Cerebellar cortex (tissue), 1 donor: ENCODE data around the gene DHH.

Experiments
- DNase-seq: peaks from one replicate; pipeline ENCODE4 v3.0.0-alpha.2; 2015; ENCODE audit warnings: low spot score

DHH gene

DNA sequence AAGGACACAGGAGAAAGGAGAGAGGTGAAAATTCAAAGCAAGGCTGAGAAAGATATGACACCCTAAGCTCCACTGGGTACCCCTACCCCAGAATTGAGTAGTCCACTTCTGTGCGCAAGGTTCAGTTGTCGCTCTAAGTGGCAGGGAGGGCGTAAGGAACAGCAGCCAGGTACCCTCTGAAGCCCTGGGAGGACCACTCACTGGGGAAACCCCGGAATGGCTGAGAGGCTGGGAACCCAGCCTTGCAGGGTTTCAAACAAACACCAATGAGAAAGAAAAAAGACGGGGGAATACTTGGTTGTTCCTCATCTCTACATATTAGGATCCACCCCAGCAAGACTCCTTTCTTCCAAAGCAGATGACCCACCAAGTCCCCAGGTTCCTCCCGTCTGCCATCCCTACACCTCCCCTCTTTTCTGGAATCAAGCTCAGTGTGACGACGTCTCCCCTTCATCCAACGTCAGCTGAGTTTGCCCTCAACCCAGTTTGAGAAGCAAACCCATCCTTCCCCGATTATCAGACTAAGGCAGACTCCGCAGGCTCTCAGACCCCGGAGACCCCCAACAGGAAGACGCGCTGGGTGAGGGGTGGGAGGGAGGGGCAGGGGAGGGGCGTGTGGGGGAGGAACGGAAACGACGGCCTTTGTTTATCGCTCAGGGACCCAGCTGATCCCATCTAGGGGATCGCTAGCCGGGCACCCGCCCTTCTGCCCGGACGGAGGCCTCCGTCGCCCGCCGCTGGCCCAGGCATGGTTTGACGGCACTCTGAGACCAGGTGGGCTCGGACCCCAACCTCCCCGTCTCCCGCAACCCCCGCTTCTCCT is 15.3 kb upstream of the DHH start:
- DNase-seq = peak; percentile 35

- peak; percentile 27 for DNase-seq
Observed at GRCh38 chr12:49108958-49109404, 14.4 kb upstream of the DHH start.

GRCh38 chr12:49105504-49106084 is 11.0 kb upstream of the DHH start:
- no peak for DNase-seq

GRCh38 chr12:49104822-49105221 is 10.2 kb upstream of the DHH start:
- DNase-seq = no peak

DNA sequence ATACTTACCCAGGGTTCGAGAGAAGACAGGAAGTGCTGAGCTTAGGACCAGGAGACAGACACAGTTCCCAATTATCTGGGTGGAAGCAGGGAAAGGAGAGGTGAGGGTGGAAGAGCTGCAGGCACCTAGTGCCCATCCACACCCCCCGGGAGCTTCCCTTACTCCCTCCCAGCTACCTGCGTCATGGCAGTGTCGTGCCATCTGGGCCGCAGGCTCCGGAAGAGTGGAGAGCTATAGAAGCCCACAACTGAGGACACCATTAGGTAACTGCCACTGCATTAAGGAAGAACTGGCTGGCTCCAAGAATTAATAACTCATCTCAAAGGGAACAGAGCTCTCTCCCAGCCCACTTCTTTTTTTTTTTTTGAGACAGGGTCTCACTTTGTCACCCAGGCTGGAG is 5.8 kb upstream of the DHH start:
- DNase-seq = no peak

DNA sequence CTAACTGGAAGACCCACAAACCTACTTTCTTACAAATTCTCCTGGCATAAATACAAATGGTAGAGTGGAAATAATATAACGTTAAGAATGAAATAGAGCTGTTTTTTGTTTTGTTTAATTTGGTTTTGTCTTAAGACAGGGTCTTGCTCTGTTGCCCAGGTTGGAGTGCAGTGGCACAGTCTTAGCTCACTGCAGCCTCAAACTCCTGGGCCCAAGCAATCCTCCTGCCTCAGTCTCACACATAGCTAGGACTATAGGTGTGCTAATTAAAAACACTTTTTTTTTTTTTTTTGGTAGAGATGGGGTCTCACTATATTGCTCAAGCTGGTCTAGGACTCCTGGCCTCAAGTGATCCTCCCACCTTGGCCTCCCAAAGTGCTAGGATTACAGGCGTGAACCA is 4.1 kb upstream of the DHH start:
- no peak for DNase-seq

GRCh38 chr12:49098035-49098451 is 3.4 kb upstream of the DHH start:
- peak; percentile 62 for DNase-seq

DNA sequence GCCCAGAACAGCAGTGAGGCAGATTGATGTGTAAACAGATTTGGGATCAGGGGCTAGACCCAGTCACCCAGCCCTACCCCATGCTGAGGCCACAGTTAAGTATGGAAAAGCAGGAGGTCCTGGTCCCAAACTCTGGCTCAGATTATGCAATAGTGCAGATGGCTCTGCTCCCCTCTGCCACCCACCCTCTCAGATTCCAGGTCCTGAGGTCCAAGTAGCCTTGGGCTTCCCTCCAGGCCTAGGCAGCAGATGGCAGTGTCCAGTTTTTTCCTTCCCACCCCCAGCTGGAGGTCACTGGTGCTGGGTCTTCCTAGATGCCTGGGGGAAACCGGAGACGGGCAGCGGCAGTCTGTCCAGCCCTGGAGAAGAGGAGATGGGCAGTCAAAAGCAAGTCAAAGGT is 2.8 kb upstream of the DHH start:
- peak; percentile 53 for DNase-seq

DNA sequence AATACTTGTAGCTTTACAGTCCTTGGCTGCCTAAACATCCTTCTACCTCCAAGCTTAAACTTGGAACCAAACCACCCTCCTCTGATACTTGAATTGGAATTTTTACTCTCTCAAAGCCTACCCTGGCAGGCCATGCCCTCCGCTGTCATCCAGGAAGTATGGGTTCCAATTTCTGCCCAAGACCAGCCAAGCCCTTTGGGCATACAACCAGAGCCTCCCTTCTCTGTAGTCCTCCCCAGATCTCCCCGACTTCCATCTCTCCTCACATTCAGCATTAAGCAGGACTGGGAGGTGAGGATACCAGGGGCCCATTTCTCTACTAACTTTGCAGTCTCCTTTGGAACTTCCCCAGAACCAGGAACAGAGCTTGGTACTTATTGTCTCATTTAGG is 369 bp upstream of the DHH start:
- no peak for DNase-seq

GRCh38 chr12:49093792-49094159 is 825 bp downstream of the DHH start:
- peak; percentile 31 for DNase-seq

- DNase-seq = no peak
Observed at GRCh38 chr12:49092816-49093406, 1.7 kb downstream of the DHH start.

DNA sequence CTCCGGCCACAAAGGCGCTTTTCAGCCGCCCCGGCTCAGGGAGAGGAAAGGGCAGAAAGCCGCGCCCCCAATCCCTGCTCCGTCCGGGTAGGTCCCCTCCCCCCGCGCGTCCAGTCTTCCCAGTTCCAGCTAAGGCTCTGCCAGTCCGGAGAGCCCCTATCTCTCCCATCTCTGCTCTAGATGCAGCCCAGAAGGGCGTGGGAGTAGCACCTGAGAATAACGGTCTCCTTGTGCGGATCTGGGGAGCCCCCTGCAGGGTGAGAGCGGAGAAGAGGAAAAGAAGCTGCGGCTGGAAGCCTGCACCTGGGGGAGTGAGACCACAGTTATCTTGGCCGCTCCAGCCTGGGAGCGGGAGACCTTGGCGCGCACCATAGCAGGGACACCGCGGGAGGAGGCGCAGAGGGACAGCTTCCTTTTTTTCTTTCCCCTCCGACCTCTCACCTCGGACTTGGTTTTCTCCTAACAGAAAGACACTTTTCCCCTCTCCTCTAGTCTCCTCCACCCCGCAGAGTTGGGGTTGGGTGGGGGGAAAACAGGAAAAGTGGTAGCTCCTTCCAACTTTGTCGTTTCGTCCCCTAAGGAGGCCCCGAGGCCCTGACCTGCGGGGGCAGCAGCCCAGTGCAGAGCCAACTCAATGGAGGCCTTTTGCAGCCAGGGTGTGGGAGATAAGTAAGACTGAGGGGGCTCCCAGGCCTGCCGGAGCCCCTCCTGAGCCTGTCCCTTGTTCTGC is 2.4 kb downstream of the DHH start:
- DNase-seq = peak; percentile 62

DNA sequence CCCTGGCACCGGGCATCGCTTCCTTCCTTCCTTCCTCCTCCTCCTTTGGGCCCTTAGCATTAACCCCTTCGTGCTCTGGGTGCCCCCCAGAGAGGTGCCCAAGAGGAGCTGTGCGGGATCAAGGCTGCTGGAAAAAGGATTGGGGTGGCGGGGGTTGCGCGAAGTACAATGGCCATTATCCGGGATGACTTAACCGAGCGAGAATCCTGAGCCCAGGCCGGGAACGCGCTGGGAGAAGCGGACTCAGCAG is 2.8 kb downstream of the DHH start:
- no peak for DNase-seq

DNA sequence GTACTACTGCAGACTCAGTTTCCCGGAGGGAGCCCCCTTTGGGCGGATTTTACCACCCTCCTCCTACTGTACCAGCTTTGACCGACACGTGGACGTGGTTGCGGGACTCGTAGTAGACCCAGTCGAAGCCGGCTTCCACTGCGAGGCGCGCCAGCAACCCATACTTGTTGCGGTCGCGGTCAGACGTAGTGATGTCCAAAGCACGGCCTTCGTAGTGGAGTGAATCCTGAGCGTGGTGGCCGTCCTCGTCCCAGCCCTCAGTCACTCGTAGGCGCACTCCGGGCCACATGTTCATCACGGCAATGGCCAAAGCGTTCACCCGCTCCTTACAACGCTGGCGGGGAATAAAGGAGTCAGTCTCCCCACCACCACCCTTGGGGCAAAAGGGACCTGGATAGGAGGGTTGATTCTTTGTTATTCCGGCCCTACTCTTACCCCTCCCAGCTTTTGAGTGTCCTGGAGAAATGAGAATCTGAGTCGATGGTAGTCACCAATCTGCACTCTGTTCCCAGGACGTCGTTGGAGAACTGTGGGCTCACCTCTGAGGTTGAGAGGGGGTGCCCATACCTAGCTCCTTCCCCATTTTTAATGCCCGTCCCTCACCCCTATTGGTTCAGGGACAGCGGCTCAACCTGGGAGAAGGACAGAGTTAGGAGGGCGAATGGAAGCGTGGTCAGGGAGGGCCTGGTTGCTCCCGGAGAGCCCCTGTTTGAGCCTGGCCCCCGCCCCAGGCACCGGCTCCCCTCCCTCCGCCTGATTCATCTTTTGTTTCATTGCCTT is 3.4 kb downstream of the DHH start:
- no peak for DNase-seq

DNA sequence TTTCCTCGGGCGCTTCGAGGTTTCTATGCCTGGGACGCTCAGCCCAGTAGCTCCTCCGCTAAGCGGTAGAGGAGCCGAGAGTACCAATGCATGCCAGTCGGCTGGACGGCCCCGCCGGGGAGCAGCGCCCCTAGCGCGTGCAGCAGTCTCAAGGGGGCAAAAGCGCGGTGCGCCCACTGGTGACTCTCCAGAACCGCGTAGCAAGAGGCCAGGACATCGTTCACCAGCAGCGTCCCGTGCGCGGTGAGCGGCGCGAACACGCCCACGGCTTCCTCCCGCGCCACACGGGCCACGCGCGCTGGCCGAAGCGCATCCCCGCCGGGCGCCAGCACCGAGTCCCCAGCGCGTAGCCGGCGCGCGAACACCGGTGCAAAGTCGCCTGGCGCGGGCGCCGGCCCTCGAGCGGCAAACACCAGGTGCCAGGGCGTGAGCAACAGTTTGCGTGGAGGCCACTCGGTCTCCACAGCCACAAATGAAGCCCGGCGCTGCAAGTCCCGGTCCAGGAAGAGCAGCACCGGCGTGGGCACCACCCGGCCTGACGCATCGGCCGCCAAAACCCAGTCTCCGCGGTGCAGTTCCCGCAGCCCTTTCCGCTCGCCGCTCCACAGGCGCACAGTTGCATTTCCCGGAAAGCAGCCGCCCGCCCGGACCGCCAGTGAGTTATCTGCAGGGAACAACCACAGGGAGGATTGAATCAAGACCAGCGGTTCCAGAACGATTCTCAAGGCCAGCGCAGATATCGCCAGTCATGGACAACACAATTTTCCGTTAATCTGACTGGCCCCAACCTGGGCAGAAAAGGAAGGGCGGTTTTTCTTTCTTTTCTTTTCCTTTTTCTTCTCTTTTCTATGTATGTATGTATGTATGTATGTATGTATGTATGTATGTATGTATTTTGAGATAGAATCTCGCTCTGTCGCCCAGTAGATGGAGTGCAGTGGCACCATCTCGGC is 4.5 kb downstream of the DHH start:
- no peak for DNase-seq

- DNase-seq = no peak
Observed at GRCh38 chr12:49088932-49089330, 5.7 kb downstream of the DHH start.

DNA sequence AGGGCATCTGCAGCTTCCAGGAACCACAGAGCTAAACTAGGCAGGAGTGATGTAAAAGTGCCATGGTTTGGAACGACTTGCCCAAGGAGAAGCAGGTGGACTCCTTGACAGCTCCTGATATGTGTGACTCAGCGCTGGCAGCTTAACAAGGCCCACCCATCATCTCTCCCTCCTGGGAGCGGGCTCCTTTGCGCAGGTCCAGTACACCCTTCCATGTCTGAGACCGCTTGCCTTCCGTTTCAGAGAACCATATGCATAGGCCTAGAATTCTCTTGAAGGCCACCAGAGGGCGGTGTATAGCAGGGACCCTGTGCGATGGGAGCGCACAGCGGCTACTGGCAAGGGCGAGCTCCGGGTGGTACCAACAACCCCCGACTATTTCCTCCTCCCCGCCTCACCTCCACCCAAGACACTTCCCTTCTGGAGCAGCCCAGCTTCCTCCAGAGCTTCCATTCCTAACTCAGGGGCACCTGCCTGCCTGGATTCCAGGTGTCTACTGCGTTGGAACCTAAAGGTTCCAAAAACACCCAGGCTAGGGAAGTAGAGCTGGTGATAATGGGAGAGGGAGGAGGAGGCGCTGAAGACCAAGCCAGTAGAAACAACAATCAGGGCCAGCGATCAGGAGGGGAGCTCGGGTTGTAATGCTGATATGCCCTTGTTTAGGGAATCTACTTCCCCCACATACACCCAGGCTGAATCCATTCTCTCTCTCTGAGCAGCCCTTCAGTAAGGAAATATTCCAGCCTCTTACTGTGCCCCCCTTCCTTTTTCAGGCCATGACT is 6.3 kb downstream of the DHH start:
- peak; percentile 95 for DNase-seq

DNA sequence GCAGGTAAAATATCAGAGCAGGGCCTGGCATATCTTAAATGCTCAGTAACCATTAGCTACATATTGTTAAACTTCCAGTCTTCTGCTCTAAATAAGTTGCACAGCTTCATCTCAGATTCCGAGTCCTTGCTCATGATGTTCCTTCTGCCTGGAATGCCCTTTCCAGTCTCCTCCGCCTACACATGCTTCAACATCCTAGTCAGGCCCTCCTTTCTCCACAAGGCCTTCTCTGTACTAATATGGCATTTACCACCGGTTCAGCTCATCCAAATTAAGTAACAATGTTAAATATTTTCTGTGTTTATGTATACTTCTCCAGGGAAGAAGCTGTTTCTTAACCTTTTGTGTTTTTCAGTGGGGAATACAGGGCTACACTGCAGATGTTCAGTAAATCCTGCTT is 8.5 kb downstream of the DHH start:
- no peak for DNase-seq

DNA sequence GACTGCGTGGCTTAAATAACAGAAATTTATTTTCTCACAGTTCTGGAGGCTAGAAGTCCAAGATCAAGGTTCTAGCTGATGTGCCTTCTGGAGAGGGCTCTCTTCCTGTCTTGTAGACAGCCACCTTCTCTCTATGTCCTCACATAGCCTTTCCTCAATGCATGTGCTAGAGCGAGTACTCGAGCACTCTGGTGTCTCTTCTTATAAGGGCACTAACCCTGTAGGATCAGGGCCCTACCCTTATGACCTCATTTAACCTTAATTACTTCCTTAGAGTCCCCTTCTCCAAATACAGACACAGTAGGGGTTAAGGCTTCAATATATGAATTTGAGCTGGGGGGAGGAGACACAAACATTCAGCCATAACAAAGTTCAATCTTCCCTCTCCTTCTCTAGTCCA is 10.2 kb downstream of the DHH start:
- no peak for DNase-seq

DNA sequence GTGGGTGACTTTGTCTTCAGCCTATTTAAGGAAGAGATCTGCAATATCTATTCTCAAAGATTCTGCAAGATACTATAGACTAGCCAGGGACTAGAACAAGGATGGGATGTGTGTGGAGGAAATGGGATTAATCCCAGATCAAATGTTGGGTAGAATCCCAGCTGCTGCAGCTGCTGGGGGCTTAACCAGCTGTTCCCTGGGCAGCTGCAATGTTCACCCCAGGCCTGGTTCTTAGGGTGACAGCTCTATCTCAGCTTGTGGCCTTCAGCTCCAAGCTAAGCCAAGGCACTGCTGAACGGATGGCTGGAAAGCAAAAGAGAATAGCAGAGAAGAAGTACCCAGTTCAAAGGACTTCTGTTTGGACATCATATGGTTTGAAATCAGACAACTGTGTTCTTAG is 14.8 kb downstream of the DHH start:
- no peak for DNase-seq
